ENCODE measurements around the gene SESN1. TPM values are rescaled to one million over a fixed set of nuclear protein-coding genes. Genes with fewer than 3 reads are reported as not detected.
A peak's percentile ranks its signal among the peaks of the same experiment; 100 is the strongest.

The SESN1 gene
- total RNA-seq, 2 donors from 2014 or later: 23.4 to 48.8 TPM

GRCh38 chr6:109023356-109023925 is 71.2 kb downstream of the SESN1 start:
- TF ChIP-seq CTCF (IDR thresholded peaks at IDR 0.05) (peak in 1 of 7 experiments; percentile 8), POLR2A (IDR thresholded peaks at IDR 0.05) (no peak)
- intact Hi-C loops (cut with DNase I): no loop called here
- Histone ChIP-seq H3K27ac (no peak overlapping the region), H3K4me3 (no peak overlapping the region), H3K27me3 (no peaks in the 10 kb centered on the region), H3K9me3 (peaks cover 0 to 8% (median 0%) of the 10 kb centered on the region in 3 donors), H3K4me1 (peaks cover 5% of the 10 kb centered on the region), H3K36me3 (replicated peaks in 1 of 2; ENCODE audit: insufficient read depth in 1 of 2, low read depth in 2 of 2) (no peaks in the 10 kb centered on the region)
- DNase-seq (no peak), ATAC-seq (no peak)

- ATAC-seq: no peak
- WGBS, 2 donors: 89 to 92% methylated on average over 1 of the region's 1 CpG
- intact Hi-C loops (cut with DNase I): no loop called here
Measured at GRCh38 chr6:109021870-109022269, 72.8 kb downstream of the SESN1 start.

GRCh38 chr6:109019911-109020310 is 74.7 kb downstream of the SESN1 start:
- TF ChIP-seq POLR2A (IDR thresholded peaks at IDR 0.05): no peak
- TF ChIP-seq CTCF (IDR thresholded peaks at IDR 0.05): no peak
- ATAC-seq: no peak
- Histone ChIP-seq H3K4me1 (peaks cover 5% of the 10 kb centered on the region), H3K4me3 (no peak overlapping the region), H3K36me3 (replicated peaks in 1 of 2; ENCODE audit: insufficient read depth in 1 of 2, low read depth in 2 of 2) (no peaks in the 10 kb centered on the region), H3K27me3 (no peaks in the 10 kb centered on the region), H3K9me3 (peaks cover 0 to 8% (median 0%) of the 10 kb centered on the region in 3 donors), H3K27ac (no peak overlapping the region)
- 41 to 44% methylated on average over 1 of the region's 1 CpG for WGBS, 2 donors
- no peak for DNase-seq
- intact Hi-C loops (cut with DNase I): no loop called here

More at GRCh38 chr6:109021870-109022269, 72.8 kb downstream of the SESN1 start:
- Histone ChIP-seq H3K27ac (no peak overlapping the region), H3K9me3 (peaks cover 0 to 8% (median 0%) of the 10 kb centered on the region in 3 donors), H3K27me3 (no peaks in the 10 kb centered on the region), H3K4me1 (peaks cover 5% of the 10 kb centered on the region), H3K4me3 (no peak overlapping the region), H3K36me3 (replicated peaks in 1 of 2; ENCODE audit: insufficient read depth in 1 of 2, low read depth in 2 of 2) (no peaks in the 10 kb centered on the region)
- no peak for TF ChIP-seq POLR2A (IDR thresholded peaks at IDR 0.05)
- no peak for TF ChIP-seq CTCF (IDR thresholded peaks at IDR 0.05)
- no peak for DNase-seq

GRCh38 chr6:109015176-109015575 is 79.5 kb downstream of the SESN1 start:
- no peaks in the 10 kb centered on the region for H3K27me3 ChIP-seq
- ATAC-seq (no peak), DNase-seq (no peak)
- TF ChIP-seq CTCF (IDR thresholded peaks at IDR 0.05): no peak
- TF ChIP-seq POLR2A (IDR thresholded peaks at IDR 0.05): no peak
- H3K4me1 ChIP-seq: peaks cover 9% of the 10 kb centered on the region
- H3K4me3 ChIP-seq: no peak overlapping the region
- peak overlapping the region in 1 of 4 donors; percentile 13 for H3K27ac ChIP-seq
- intact Hi-C loops (cut with DNase I): no loop called here
- no peaks in the 10 kb centered on the region for H3K36me3 ChIP-seq (replicated peaks in 1 of 2; ENCODE audit: insufficient read depth in 1 of 2, low read depth in 2 of 2)
- H3K9me3 ChIP-seq: peaks cover 0 to 8% (median 0%) of the 10 kb centered on the region in 3 donors

GRCh38 chr6:109014606-109015005 is 80.0 kb downstream of the SESN1 start:
- Histone ChIP-seq H3K4me3 (no peak overlapping the region), H3K4me1 (peaks cover 12% of the 10 kb centered on the region), H3K36me3 (replicated peaks in 1 of 2; ENCODE audit: insufficient read depth in 1 of 2, low read depth in 2 of 2) (no peaks in the 10 kb centered on the region), H3K27ac (peak overlapping the region in 1 of 4 donors; percentile 13), H3K27me3 (no peaks in the 10 kb centered on the region), H3K9me3 (peaks cover 0 to 5% (median 0%) of the 10 kb centered on the region in 3 donors)
- DNase-seq: no peak
- TF ChIP-seq POLR2A (IDR thresholded peaks at IDR 0.05): no peak
- TF ChIP-seq CTCF (IDR thresholded peaks at IDR 0.05): no peak
- ATAC-seq: no peak
- 63% methylated on average over 2 of the region's 2 CpGs for WGBS, 2 donors
- intact Hi-C loops (cut with DNase I): no loop called here
